GM18858 (cell line): ENCODE data around the gene FNDC3B.

ENCODE experiments used
- ATAC-seq: cut with Tn5 transposase; IDR thresholded peaks from one replicate; pipeline ENCODE4 v1.9.1; 2021; ENCODE audit not compliant: unreplicated experiment

FNDC3B gene

GRCh38 chr3:172204716-172205115 is 165.3 kb downstream of the FNDC3B start:
- no peak for ATAC-seq

- ATAC-seq: no peak
Measured at GRCh38 chr3:172208586-172209332, 169.4 kb downstream of the FNDC3B start.

- ATAC-seq: no peak
Measured at GRCh38 chr3:172209333-172210321, 170.2 kb downstream of the FNDC3B start.

GRCh38 chr3:172210355-172210754 is 171.0 kb downstream of the FNDC3B start:
- ATAC-seq: no peak

GRCh38 chr3:172211123-172211522 is 171.7 kb downstream of the FNDC3B start:
- no peak for ATAC-seq

- ATAC-seq: no peak
Measured at GRCh38 chr3:172213200-172213599, 173.8 kb downstream of the FNDC3B start.

GRCh38 chr3:172213904-172214303 is 174.5 kb downstream of the FNDC3B start:
- ATAC-seq: no peak

GRCh38 chr3:172216267-172216666 is 176.9 kb downstream of the FNDC3B start:
- no peak for ATAC-seq

- no peak for ATAC-seq
Measured at GRCh38 chr3:172216911-172217310, 177.5 kb downstream of the FNDC3B start.

GRCh38 chr3:172217877-172218276 is 178.5 kb downstream of the FNDC3B start:
- no peak for ATAC-seq

GRCh38 chr3:172218350-172219323 is 179.3 kb downstream of the FNDC3B start:
- peak; percentile 37 for ATAC-seq

GRCh38 chr3:172219750-172220149 is 180.4 kb downstream of the FNDC3B start:
- no peak for ATAC-seq

GRCh38 chr3:172221547-172221946 is 182.2 kb downstream of the FNDC3B start:
- ATAC-seq: no peak

GRCh38 chr3:172222478-172223071 is 183.2 kb downstream of the FNDC3B start:
- ATAC-seq: no peak

- ATAC-seq: no peak
Measured at GRCh38 chr3:172223870-172224269, 184.5 kb downstream of the FNDC3B start.

GRCh38 chr3:172224560-172225214 is 185.3 kb downstream of the FNDC3B start:
- ATAC-seq: no peak

GRCh38 chr3:172225215-172225707 is 185.9 kb downstream of the FNDC3B start:
- no peak for ATAC-seq

GRCh38 chr3:172226831-172227230 is 187.5 kb downstream of the FNDC3B start:
- no peak for ATAC-seq

GRCh38 chr3:172227340-172228035 is 188.1 kb downstream of the FNDC3B start:
- ATAC-seq: no peak
